ENCODE measurements around the gene ANKRD2.
A peak's percentile ranks its signal among the peaks of the same experiment; 100 is the strongest.
"Not testable (repeated sequence)": the region's sequence is repeated elsewhere in the genome, so short reads cannot be mapped to it uniquely, and the experiment has no call there.

Gene ANKRD2

GRCh38 chr10:97564776-97565175 is 7.8 kb upstream of the ANKRD2 start:
- no peak overlapping the region for H3K4me3 ChIP-seq (ENCODE audit: low read length)
- no peak overlapping the region for H3K4me2 ChIP-seq (ENCODE audit: low read length)
- peaks cover 14% of the 10 kb centered on the region for H3K4me1 ChIP-seq (ENCODE audit: control insufficient read depth, insufficient read depth, low read length)
- H3K9ac ChIP-seq (ENCODE audit: low read depth, low read length) = no peak overlapping the region
- H3K27me3 ChIP-seq (ENCODE audit: control insufficient read depth, insufficient read depth, low read length) = no peaks in the 10 kb centered on the region
- no peaks in the 10 kb centered on the region for H3K9me3 ChIP-seq (replicated peaks; ENCODE audit: low read length)
- H3K36me3 ChIP-seq (ENCODE audit: insufficient read depth, low read length) = peaks cover 7% of the 10 kb centered on the region

GRCh38 chr10:97566336-97566996 is 6.1 kb upstream of the ANKRD2 start:
- no peaks in the 10 kb centered on the region for H3K9me3 ChIP-seq (replicated peaks; ENCODE audit: low read length)
- H3K4me3 ChIP-seq (ENCODE audit: low read length) = no peak overlapping the region
- H3K9ac ChIP-seq (ENCODE audit: low read depth, low read length) = no peak overlapping the region
- peaks cover 15% of the 10 kb centered on the region for H3K36me3 ChIP-seq (ENCODE audit: insufficient read depth, low read length)
- no peaks in the 10 kb centered on the region for H3K4me1 ChIP-seq (ENCODE audit: control insufficient read depth, insufficient read depth, low read length)
- H3K27me3 ChIP-seq (ENCODE audit: control insufficient read depth, insufficient read depth, low read length) = no peaks in the 10 kb centered on the region
- no peak overlapping the region for H3K4me2 ChIP-seq (ENCODE audit: low read length)

- H3K4me1 ChIP-seq (ENCODE audit: control insufficient read depth, insufficient read depth, low read length) = peaks cover 12% of the 10 kb centered on the region
- no peak overlapping the region for H3K9ac ChIP-seq (ENCODE audit: low read depth, low read length)
- no peak overlapping the region for H3K4me2 ChIP-seq (ENCODE audit: low read length)
- H3K27me3 ChIP-seq (ENCODE audit: control insufficient read depth, insufficient read depth, low read length) = no peaks in the 10 kb centered on the region
- peaks cover 15% of the 10 kb centered on the region for H3K36me3 ChIP-seq (ENCODE audit: insufficient read depth, low read length)
- no peak overlapping the region for H3K4me3 ChIP-seq (ENCODE audit: low read length)
- H3K9me3 ChIP-seq (replicated peaks; ENCODE audit: low read length) = no peaks in the 10 kb centered on the region
These were observed 4.7 kb upstream of the ANKRD2 start for GRCh38 chr10:97567891-97568290.

GRCh38 chr10:97570146-97570788 is 2.3 kb upstream of the ANKRD2 start:
- H3K4me1 ChIP-seq (ENCODE audit: control insufficient read depth, insufficient read depth, low read length) = peaks cover 34% of the 10 kb centered on the region
- no peaks in the 10 kb centered on the region for H3K9me3 ChIP-seq (replicated peaks; ENCODE audit: low read length)
- no peak overlapping the region for H3K4me2 ChIP-seq (ENCODE audit: low read length)
- H3K27me3 ChIP-seq (ENCODE audit: control insufficient read depth, insufficient read depth, low read length) = no peaks in the 10 kb centered on the region
- H3K9ac ChIP-seq (ENCODE audit: low read depth, low read length) = no peak overlapping the region
- no peak overlapping the region for H3K4me3 ChIP-seq (ENCODE audit: low read length)
- peaks cover 15% of the 10 kb centered on the region for H3K36me3 ChIP-seq (ENCODE audit: insufficient read depth, low read length)

GRCh38 chr10:97570789-97571471 is 1.6 kb upstream of the ANKRD2 start:
- Histone ChIP-seq H3K27me3 (ENCODE audit: control insufficient read depth, insufficient read depth, low read length) (no peaks in the 10 kb centered on the region), H3K4me2 (ENCODE audit: low read length) (no peak overlapping the region), H3K9ac (ENCODE audit: low read depth, low read length) (no peak overlapping the region), H3K4me1 (ENCODE audit: control insufficient read depth, insufficient read depth, low read length) (peaks cover 36% of the 10 kb centered on the region), H3K9me3 (replicated peaks; ENCODE audit: low read length) (no peaks in the 10 kb centered on the region), H3K36me3 (ENCODE audit: insufficient read depth, low read length) (peaks cover 15% of the 10 kb centered on the region), H3K4me3 (ENCODE audit: low read length) (no peak overlapping the region)

- Histone ChIP-seq H3K9ac (ENCODE audit: low read depth, low read length) (no peak overlapping the region), H3K4me3 (ENCODE audit: low read length) (no peak overlapping the region), H3K9me3 (replicated peaks; ENCODE audit: low read length) (no peaks in the 10 kb centered on the region), H3K4me2 (ENCODE audit: low read length) (no peak overlapping the region), H3K27me3 (ENCODE audit: control insufficient read depth, insufficient read depth, low read length) (no peaks in the 10 kb centered on the region), H3K36me3 (ENCODE audit: insufficient read depth, low read length) (peaks cover 15% of the 10 kb centered on the region), H3K4me1 (ENCODE audit: control insufficient read depth, insufficient read depth, low read length) (peaks cover 36% of the 10 kb centered on the region)
These were observed 957 bp upstream of the ANKRD2 start for GRCh38 chr10:97571622-97572021.

- no peak overlapping the region for H3K9ac ChIP-seq (ENCODE audit: low read depth, low read length)
- H3K27me3 ChIP-seq (ENCODE audit: control insufficient read depth, insufficient read depth, low read length) = no peaks in the 10 kb centered on the region
- peaks cover 36% of the 10 kb centered on the region for H3K4me1 ChIP-seq (ENCODE audit: control insufficient read depth, insufficient read depth, low read length)
- no peak overlapping the region for H3K4me3 ChIP-seq (ENCODE audit: low read length)
- H3K36me3 ChIP-seq (ENCODE audit: insufficient read depth, low read length) = peaks cover 15% of the 10 kb centered on the region
- no peaks in the 10 kb centered on the region for H3K9me3 ChIP-seq (replicated peaks; ENCODE audit: low read length)
- peak overlapping the region; percentile 11 for H3K4me2 ChIP-seq (ENCODE audit: low read length)
These were observed 442 bp downstream of the ANKRD2 start for GRCh38 chr10:97573021-97573420.

GRCh38 chr10:97573672-97574071 is 1.1 kb downstream of the ANKRD2 start:
- Histone ChIP-seq H3K4me1 (ENCODE audit: control insufficient read depth, insufficient read depth, low read length) (peaks cover 36% of the 10 kb centered on the region), H3K4me3 (ENCODE audit: low read length) (no peak overlapping the region), H3K9ac (ENCODE audit: low read depth, low read length) (no peak overlapping the region), H3K27me3 (ENCODE audit: control insufficient read depth, insufficient read depth, low read length) (no peaks in the 10 kb centered on the region), H3K9me3 (replicated peaks; ENCODE audit: low read length) (no peaks in the 10 kb centered on the region), H3K36me3 (ENCODE audit: insufficient read depth, low read length) (peaks cover 15% of the 10 kb centered on the region), H3K4me2 (ENCODE audit: low read length) (no peak overlapping the region)

- no peak overlapping the region for H3K9ac ChIP-seq (ENCODE audit: low read depth, low read length)
These were observed 2.0 kb downstream of the ANKRD2 start for GRCh38 chr10:97574374-97575126.

GRCh38 chr10:97575127-97575668 is 2.6 kb downstream of the ANKRD2 start:
- H3K27me3 ChIP-seq (ENCODE audit: control insufficient read depth, insufficient read depth, low read length) = no peaks in the 10 kb centered on the region
- no peak overlapping the region for H3K4me3 ChIP-seq (ENCODE audit: low read length)
- peak overlapping the region; percentile 1 for H3K4me2 ChIP-seq (ENCODE audit: low read length)
- H3K36me3 ChIP-seq (ENCODE audit: insufficient read depth, low read length) = peaks cover 3% of the 10 kb centered on the region
- H3K9me3 ChIP-seq (replicated peaks; ENCODE audit: low read length) = no peaks in the 10 kb centered on the region
- no peak overlapping the region for H3K9ac ChIP-seq (ENCODE audit: low read depth, low read length)
- peaks cover 36% of the 10 kb centered on the region for H3K4me1 ChIP-seq (ENCODE audit: control insufficient read depth, insufficient read depth, low read length)

More at GRCh38 chr10:97574374-97575126, 2.0 kb downstream of the ANKRD2 start:
- no peak overlapping the region for H3K4me3 ChIP-seq (ENCODE audit: low read length)
- H3K4me1 ChIP-seq (ENCODE audit: control insufficient read depth, insufficient read depth, low read length) = peaks cover 36% of the 10 kb centered on the region
- no peaks in the 10 kb centered on the region for H3K27me3 ChIP-seq (ENCODE audit: control insufficient read depth, insufficient read depth, low read length)
- no peaks in the 10 kb centered on the region for H3K9me3 ChIP-seq (replicated peaks; ENCODE audit: low read length)
- peaks cover 8% of the 10 kb centered on the region for H3K36me3 ChIP-seq (ENCODE audit: insufficient read depth, low read length)
- H3K4me2 ChIP-seq (ENCODE audit: low read length) = peak overlapping the region; percentile 46

GRCh38 chr10:97576487-97576886 is 3.9 kb downstream of the ANKRD2 start:
- not testable (repeated sequence) for H3K27me3 ChIP-seq (ENCODE audit: control insufficient read depth, insufficient read depth, low read length); H3K4me3 ChIP-seq (ENCODE audit: low read length); H3K4me2 ChIP-seq (ENCODE audit: low read length); H3K9ac ChIP-seq (ENCODE audit: low read depth, low read length); H3K36me3 ChIP-seq (ENCODE audit: insufficient read depth, low read length); H3K9me3 ChIP-seq (replicated peaks; ENCODE audit: low read length)
- H3K4me1 ChIP-seq (ENCODE audit: control insufficient read depth, insufficient read depth, low read length) = peaks cover 36% of the 10 kb centered on the region
